ENCODE results near the gene POLD3. TPM values are rescaled to one million over a fixed set of nuclear protein-coding genes. Genes with fewer than 3 reads are reported as not detected.

Gene POLD3
- total RNA-seq, 1 experiment from 2014 or later, result 28.4 TPM

- Histone ChIP-seq H3K4me3 (ENCODE audit: low read length) (no peak overlapping the region), H4K20me1 (ENCODE audit: low read length) (no peaks in the 10 kb centered on the region), H3K4me2 (ENCODE audit: low read length) (no peak overlapping the region), H2AFZ (ENCODE audit: low read length) (no peak overlapping the region), H3K9me3 (ENCODE audit: low read length) (no peaks in the 10 kb centered on the region), H3K4me1 (ENCODE audit: insufficient read depth, low read length) (no peaks in the 10 kb centered on the region), H3F3A (ENCODE audit: low read length, unreplicated experiment) (no peaks in the 10 kb centered on the region), H3K9me2 (replicated peaks; ENCODE audit: low read length) (no peaks in the 10 kb centered on the region), H3K27me3 (ENCODE audit: low read length) (no peaks in the 10 kb centered on the region), H3K27ac (ENCODE audit: low read length) (no peak overlapping the region), H3K79me2 (ENCODE audit: low read length) (no peaks in the 10 kb centered on the region), H3K36me3 (ENCODE audit: low read depth, low read length) (no peaks in the 10 kb centered on the region), H3K9ac (ENCODE audit: low read length) (no peak overlapping the region)
- CTCF ChIA-PET, result no interaction called here
- POLR2A ChIA-PET (ENCODE audit: unreplicated experiment), result no interaction called here
- BruUV-seq (replicated peaks), result no TSS peak
- no peak for ATAC-seq
- TF ChIP-seq CTCF (conservative IDR thresholded peaks at IDR 0.05; ENCODE audit: low read depth, low read length) (no peak), EZH2phosphoT487 (IDR thresholded peaks at IDR 0.05; ENCODE audit: borderline replicate concordance, low read length) (no peak)
- intact Hi-C loops (cut with micrococcal nuclease), result no loop called here
- DNase-seq, result no peak
Measured at GRCh38 chr11:74680035-74680671, 87.8 kb downstream of the POLD3 start.

- ChIA-PET CTCF (no interaction called here), POLR2A (ENCODE audit: unreplicated experiment) (no interaction called here)
- ATAC-seq, result no peak
- H4K20me1 ChIP-seq (ENCODE audit: low read length), result no peaks in the 10 kb centered on the region
- H3K9me3 ChIP-seq (ENCODE audit: low read length), result no peaks in the 10 kb centered on the region
- H2AFZ ChIP-seq (ENCODE audit: low read length), result no peak overlapping the region
- intact Hi-C loops (cut with micrococcal nuclease), result no loop called here
- no peak overlapping the region for H3K4me2 ChIP-seq (ENCODE audit: low read length)
- H3K4me1 ChIP-seq (ENCODE audit: insufficient read depth, low read length), result no peaks in the 10 kb centered on the region
- BruUV-seq (replicated peaks), result no TSS peak
- H3K27ac ChIP-seq (ENCODE audit: low read length), result no peak overlapping the region
- H3K27me3 ChIP-seq (ENCODE audit: low read length), result no peaks in the 10 kb centered on the region
- no peaks in the 10 kb centered on the region for H3K9me2 ChIP-seq (replicated peaks; ENCODE audit: low read length)
- H3K79me2 ChIP-seq (ENCODE audit: low read length), result no peaks in the 10 kb centered on the region
- TF ChIP-seq EZH2 (IDR thresholded peaks at IDR 0.05; ENCODE audit: low read length, unreplicated experiment), result no peak
- no peak for TF ChIP-seq EZH2phosphoT487 (IDR thresholded peaks at IDR 0.05; ENCODE audit: borderline replicate concordance, low read length)
- no peak for TF ChIP-seq CTCF (conservative IDR thresholded peaks at IDR 0.05; ENCODE audit: low read depth, low read length)
- no peak overlapping the region for H3K4me3 ChIP-seq (ENCODE audit: low read length)
- H3K36me3 ChIP-seq (ENCODE audit: low read depth, low read length), result no peaks in the 10 kb centered on the region
- H3F3A ChIP-seq (ENCODE audit: low read length, unreplicated experiment), result no peaks in the 10 kb centered on the region
- H3K9ac ChIP-seq (ENCODE audit: low read length), result no peak overlapping the region
- DNase-seq, result no peak
Measured at GRCh38 chr11:74680703-74681531, 88.5 kb downstream of the POLD3 start.

Data from PC-3 (cell line).